GM19328 (cell line): Measurements from ENCODE around the gene APOL4.
"Not testable (repeated sequence)": the region's sequence is repeated elsewhere in the genome, so short reads cannot be mapped to it uniquely, and the experiment has no call there.

Experiments used
- ATAC-seq: cut with Tn5 transposase; IDR thresholded peaks from one replicate; pipeline ENCODE4 v1.9.1; 2021; ENCODE audit warnings: mild to moderate bottlenecking, moderate library complexity; ENCODE audit not compliant: unreplicated experiment

APOL4 gene

DNA sequence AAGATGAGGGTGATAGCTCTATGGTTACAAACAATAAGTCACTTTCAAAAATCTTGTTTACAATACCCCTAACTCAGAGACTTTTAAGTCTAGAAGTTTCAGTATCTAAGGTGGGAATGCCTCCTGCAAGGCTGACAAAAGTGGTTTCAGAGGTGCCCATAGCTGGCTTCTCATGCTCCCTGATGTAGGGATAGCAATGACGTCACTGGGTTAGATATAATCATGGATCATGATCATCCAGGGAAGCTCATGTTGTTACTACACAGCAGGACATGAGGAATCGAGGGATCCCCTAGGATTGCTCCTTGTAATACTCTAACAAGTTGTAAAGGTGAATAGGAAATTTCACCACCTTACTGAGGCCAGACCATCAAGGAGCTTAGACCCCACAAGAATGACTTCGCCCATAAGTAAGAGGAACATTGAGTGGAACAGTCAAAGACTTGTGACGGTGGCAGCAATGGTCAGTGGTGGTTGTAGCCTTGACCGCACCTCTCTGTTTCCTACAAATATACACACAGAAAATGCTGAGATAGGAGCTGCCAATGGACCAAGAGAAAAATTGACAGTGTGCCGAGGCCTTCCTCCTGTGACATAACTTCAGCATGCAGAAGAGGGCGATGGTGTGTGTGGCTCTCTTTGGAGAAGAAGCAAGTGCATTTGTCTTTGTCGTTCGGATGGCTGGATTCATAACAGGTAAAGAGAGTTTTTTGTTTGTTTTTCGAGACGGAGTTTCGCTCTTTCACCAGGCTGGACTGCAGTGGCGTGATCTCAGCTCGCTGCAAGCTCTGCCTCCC, 15.6 kb downstream of the APOL4 start:
- ATAC-seq = no peak

- no peak for ATAC-seq
Measured at GRCh38 chr22:36184433-36185025, 17.1 kb downstream of the APOL4 start.

DNA sequence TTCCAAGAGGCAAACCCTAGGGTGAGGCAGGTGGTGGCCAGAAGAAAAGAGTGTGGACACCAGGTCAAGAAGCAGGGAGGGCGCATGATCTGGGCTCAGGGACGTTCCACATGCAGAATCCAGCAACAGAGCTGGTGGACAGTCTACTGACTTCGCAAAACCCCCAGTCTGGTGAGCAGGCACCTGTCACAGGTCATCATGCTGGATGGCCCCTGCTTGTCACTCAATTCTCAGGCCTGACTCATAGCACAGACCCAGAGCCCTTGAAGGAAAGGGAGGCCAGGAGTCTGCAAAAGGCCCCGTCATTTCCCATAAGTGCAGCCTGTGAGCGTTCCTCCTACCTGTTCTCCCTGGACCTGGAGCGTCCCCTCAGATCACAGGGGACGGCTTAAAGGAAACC, 18.2 kb downstream of the APOL4 start:
- no peak for ATAC-seq

DNA sequence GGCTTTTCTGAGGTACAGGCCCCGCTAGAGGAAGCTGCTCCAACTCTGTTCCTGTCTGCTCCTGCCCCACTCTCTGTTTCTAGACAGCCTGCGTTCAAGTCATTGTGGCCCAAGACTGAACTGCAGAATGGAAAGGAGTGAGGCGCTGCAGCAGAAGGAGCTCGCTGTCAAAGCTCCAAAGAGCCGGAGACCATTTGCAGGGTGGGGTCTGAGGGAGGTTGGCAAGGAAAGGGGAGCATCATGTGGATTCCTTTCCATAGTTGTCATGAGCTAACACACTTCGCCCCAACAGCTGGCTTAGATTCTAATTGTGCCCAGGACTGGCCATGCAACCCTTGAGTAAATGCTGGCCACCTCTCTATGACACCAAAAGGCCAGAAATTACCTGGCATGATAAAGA, 18.8 kb downstream of the APOL4 start:
- ATAC-seq = no peak

GRCh38 chr22:36182056-36182455, 19.6 kb downstream of the APOL4 start:
- no peak for ATAC-seq

DNA sequence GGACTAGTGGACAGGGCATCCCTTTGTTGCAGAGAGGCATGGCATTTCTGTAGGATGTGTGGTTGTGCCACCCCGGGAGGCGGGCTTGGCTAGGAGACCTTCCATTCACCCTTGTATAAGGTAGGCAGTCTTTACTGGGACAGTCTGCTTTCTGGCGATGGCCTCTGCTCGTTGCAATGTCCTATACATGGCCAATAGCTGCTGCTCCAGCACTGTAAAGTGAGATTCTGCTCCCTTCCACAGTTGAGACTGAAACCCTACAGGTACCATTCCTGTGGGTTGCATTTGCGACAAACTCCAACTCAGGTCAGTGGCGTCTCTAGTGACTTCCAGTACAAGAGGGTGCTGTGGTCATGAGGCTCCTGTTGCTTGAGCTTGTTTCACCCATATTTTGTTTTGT, 20.7 kb downstream of the APOL4 start:
- ATAC-seq = no peak

- ATAC-seq = no peak
Measured at GRCh38 chr22:36180038-36180880, 21.4 kb downstream of the APOL4 start.

DNA sequence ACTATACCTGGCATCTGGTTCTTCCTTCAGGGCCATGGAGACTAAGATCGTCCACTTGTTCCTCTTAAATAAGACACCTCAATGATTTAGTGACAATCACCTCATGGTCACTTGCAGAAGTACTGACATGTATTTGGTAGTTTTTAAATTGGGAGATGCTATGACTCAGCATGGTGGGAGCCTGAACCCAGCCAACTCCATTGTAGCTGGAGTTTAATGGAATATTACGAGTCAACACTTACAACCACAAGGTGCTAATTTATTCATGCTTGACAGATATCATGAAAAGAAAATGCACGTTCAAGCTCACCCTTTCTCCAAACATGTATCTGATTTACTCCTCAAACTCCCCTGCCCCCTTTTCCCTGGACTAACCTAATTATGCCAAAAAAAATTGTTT, 24.4 kb downstream of the APOL4 start:
- ATAC-seq = no peak

- no peak for ATAC-seq
Measured at GRCh38 chr22:36175892-36176291, 25.7 kb downstream of the APOL4 start.

DNA sequence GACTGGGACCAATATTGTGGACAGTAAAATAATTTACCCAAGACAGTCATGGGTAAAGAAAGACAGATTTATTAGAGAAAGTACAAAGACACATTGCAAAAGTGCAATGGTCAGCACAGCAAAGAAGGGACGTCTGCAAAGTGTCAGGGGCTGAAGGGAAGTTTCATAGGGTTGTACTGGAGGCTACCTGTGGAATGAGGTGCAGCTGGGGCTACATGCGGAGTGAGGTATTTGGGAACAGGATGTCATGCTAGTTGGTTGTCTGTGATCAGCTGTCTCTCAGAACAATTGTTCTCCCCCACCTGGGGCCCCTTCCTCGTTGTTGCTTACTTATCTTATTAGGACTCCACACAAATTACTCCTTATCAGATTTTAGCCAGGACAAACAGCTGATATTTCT, 29.7 kb downstream of the APOL4 start:
- no peak for ATAC-seq

GRCh38 chr22:36166518-36167220, 34.9 kb downstream of the APOL4 start:
- no peak for ATAC-seq

DNA sequence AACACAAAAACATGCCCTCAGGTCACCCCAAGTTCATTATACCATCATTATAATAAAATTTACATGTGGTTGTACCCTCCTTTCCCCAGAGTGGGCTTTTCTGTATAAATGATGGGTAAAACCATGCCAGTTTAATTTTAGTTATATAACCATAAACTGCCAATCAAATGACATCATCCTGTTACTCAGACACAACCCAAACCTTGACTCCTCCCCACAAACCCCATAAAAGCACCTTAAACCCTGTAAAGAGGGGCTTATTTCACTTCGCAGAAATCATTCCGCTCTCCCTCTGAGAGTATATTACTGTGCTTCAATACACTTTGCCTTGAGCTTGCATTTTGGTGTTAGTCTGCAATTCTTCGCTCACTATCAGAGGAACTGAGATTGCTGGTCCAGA, 35.5 kb downstream of the APOL4 start:
- ATAC-seq = no peak

DNA sequence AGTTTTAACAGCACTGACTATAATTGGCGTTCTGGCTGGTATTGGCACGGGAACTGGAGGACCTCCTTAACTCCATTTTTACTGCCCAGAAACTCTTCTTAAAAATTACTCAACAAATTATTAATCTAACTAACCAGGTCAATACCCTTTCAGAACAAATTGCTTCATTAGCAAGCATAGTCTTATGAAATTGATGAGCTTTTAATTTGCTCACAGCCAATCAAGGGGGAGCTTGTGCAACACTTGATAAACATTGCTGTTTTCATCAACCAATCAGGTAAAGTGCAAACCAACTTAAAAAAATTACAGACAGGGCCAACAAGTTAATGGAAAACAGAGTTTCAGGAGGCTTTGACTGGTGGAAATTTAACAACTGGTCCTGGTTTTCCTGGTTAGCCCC, 36.5 kb downstream of the APOL4 start:
- ATAC-seq = no peak

- no peak for ATAC-seq
Measured at GRCh38 chr22:36164621-36165020, 37.0 kb downstream of the APOL4 start.

GRCh38 chr22:36163497-36163896, 38.1 kb downstream of the APOL4 start:
- no peak for ATAC-seq

DNA sequence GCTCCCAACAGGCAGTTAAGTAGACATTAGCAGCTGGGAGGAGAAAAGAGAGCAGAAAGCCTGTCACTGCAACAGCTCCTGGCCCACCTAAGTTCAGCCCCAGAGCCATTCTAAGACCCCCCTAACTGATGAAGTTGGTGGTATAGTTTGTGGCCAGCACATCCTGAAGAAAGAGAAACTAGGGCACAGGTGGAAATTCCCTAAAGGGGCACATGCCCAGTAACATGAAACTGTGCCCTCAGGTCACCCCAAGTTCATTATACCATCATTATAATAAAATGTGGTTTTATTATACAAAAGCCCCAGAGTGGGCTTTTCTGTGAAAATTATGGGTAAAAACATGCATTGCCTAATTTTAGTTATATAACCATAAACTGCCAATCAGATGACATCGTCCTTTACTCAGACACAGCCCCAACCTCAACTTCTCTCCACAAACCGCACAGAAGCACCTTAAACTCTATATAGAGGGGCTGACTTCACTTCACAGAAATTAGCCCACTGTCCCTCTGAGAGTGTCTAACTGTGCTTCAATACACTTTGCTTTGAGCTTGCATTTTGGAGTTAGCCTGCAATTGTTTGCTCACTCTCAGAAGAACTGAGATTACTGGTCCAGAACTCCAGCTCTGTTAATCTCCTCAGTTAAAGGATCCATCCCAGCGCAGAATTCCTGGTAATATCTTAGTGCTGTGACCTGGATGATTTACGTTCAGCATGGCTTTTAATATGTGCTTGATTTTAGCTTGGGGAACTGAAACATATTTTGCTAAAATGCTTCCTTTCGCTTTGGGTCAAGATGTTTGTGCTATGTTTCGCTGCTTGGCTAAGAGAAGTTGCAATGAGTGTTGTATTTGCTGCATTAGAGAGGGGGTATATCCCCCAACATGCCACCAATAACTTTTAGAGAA, 39.2 kb downstream of the APOL4 start:
- ATAC-seq = no peak

DNA sequence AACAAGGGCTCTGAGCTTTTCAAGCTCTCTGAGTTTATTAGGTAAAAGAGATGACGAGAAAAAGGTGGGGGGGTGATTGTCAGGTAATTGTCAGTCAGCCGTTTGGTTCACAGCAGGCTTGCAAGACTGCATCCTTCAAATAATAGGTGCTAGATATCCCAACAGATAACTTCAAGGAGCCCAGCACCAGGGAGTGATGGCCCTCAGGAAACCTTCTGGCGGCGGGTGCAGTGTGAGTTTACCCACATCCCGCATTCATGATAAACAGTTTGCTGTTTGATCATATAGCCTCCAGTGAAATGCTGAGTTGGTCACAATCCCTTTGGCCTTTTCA, 39.8 kb downstream of the APOL4 start:
- not testable (repeated sequence) for ATAC-seq

DNA sequence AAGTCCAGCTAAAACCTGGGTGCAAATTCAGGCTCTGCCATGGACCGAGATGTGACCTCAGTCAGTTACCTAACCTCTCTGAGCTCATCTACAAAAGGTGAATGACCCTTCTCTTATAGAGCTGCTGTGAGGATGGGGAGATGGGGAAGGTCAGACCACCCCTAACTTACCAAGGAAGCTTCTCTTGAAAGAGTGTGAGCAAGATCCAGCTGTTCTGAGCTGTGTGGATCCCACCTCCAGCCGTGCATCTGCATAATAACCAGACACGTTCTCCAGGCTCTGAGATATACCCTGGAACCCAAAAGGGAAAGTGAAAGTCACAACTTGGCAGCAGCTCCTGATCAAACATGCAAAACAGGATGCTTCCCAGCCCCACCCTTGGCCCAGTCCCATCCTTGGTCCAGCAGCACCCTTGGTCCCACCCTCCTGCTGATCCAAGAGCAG, 41.1 kb downstream of the APOL4 start, which contains the start of gene APOL3:
TSS of gene APOL3 (minus strand) at position 257 of the 444 bp plus-strand sequence. CDS start 11,700 bp downstream, outside the sequence.
- no peak for ATAC-seq

- ATAC-seq = no peak
Measured at GRCh38 chr22:36156515-36157419, 44.8 kb downstream of the APOL4 start.
